Stimulated activated naive CD8-positive, alpha-beta T cell treated with anti-CD3 and anti-CD28 coated beads, Interleukin-15, Interleukin-2, amounts not matched to agents 100 U/mL and 50 U/mL, for 24 hours (primary cell): Measurements from ENCODE around the gene PRDX2.

Source experiments
- ATAC-seq: fragments of 150-1000 bp; cut with Tn5 transposase; one replicate; pipeline ENCODE4 v1.10.0; 2021
- DNase-seq: peaks from one replicate; pipeline ENCODE4 v3.0.0; 2021

PRDX2 gene

DNA sequence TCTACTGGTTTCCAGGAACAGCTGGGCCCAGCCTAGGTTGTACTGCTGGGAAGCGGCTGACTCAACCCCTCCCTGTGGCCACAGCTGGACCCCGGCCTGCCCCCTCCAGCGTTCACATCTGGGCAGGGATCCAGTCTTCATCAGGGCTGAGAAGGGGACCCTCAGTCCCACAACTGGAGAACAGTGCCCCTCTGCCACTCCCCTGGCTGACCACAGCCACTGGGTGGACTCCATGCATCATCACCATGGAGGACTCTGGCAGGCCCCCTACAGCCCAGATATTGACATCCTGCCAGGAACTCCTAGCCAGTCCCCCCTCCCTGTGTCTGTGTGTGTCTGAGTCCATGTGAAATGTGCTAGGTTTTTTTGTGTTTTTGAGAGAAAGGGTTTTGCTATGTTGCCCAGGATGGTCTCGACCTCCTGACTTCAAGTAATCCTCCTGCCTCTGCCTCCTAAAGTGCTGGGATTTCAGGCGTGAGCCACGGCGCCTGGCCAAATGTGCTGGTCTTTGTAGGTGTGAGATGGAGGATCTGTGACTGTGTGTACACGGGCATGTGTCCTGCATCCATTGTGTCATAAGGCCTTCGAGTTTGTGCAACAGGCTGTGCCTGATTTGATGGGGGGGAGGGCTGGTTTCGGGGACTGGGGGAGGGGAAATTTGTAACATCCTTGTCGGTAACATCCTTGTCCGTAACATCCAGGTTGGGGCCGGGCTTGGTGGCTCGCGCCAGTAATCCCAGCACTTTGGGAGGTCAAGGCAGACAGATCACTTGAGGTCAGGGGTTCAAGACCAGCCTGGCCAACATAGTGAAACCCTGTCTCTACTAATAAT lies 22.2 kb downstream of the PRDX2 start:
- DNase-seq: peak; percentile 38
- no peak for ATAC-seq

DNA sequence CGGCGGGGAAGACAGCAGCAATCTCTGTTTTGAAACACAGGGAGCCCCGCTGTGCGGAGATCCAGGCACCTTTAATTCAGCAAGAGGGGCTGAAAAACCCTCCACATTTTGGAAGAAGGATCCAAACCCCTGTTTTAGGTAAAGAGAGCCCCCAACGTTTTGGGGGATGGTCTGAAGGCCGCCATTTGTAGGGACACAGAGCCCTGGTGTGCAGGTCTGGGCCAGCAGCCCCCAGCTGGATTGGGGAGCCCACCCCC lies 22.8 kb downstream of the PRDX2 start:
- ATAC-seq: no peak
- DNase-seq: no peak

- DNase-seq: peak; percentile 66
- no peak for ATAC-seq
Observed at GRCh38 chr19:12778017-12778904, 23.3 kb downstream of the PRDX2 start.

GRCh38 chr19:12777217-12778016 lies 24.2 kb downstream of the PRDX2 start:
- ATAC-seq (peak; percentile 48), DNase-seq (peak; percentile 93)

- ATAC-seq (no peak), DNase-seq (peak; percentile 40)
Observed at GRCh38 chr19:12774588-12775555, 26.7 kb downstream of the PRDX2 start, which contains the start of gene HOOK2. Gene HOOK2, minus strand, starts transcription at chr19:12775552. Its CDS starts 103 bp downstream, at chr19:12775449.

GRCh38 chr19:12773571-12773970 lies 28.0 kb downstream of the PRDX2 start:
- no peak for ATAC-seq
- no peak for DNase-seq

DNA sequence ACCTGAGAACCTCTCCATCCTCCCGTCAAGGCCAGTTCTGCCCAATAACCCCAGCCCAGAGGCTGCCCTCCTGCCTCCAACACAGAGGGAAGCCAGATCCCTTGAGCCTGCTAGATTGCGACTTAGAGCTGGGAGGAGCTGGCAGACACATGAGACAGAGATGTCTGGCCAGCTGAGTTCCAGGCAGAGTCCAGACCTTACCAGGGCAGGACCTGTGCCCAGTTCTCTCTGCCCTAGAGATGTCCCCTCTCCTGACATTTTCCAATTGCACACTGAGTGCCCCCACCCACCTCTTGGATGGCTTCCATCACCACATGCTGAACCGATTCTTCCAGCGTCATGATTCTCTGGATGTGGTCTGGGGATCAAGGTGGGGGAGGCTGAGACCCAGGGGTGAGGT lies 29.3 kb downstream of the PRDX2 start:
- DNase-seq (no peak), ATAC-seq (no peak)

GRCh38 chr19:12770922-12771321 lies 30.7 kb downstream of the PRDX2 start:
- DNase-seq (no peak), ATAC-seq (no peak)

DNA sequence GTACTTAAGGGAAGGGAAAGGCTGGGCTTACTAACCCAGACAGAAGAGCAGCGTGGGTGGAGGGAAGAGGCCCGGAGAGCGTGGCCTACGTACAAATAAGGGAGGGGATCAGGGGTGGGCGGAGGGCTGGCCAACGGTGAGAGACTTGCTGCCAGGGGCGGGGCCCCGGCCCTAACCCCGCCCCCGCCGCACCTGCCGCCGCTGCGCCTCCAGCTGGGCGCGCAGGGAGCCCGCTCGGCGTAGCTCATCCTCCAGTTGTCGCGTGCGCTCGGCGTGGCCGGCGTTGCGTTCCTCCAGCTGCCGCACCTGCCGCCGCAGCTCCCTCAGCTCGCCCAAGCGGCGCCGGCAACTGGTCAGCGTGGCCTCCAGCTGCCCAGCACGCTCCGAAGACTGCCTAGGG lies 31.9 kb downstream of the PRDX2 start:
- peak; percentile 55 for DNase-seq
- ATAC-seq: peak; percentile 53

- ATAC-seq: no peak
- DNase-seq: no peak
Observed at GRCh38 chr19:12767666-12768065, 33.9 kb downstream of the PRDX2 start.

DNA sequence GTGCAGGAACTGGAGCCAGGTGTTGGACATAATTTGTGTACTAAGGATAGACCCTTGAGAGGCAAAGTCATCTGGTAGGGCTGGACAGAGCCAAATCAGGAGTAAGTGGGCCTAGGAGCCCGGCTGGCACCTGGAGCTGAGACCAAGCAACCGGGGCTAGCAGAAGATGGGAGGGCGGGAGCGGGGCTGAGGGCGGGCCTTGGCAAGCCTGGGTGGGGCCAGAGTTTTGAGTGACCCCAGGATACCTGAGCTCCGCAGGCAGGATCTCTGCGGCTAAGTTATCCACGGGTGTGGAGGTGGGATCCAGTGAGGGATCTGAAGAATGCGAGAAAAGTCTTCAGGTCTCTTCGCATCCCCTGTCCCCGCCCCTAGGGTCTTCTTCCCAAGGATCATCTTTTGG lies 34.5 kb downstream of the PRDX2 start:
- no peak for ATAC-seq
- DNase-seq: no peak

- ATAC-seq (no peak), DNase-seq (no peak)
Observed at GRCh38 chr19:12766051-12766521, 35.5 kb downstream of the PRDX2 start.

DNA sequence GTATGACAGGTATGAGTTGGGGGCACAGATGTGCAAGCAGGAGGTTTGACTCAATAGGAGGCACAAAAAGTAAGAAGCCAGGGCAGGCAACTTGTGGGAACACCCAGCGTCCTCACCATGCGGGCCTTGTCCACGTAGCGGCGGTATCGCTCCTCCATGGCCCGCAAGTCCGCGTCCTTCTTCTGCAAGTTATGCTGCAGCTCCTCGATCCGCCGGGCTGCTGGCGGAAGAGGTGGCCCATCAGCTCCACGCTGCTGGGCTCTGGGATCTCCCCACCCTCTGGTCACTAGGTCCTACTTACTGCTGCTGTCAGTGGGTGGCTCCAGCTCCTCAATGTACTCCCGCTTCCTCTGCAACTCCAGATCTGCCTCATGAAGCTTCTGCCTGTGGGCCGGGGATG lies 36.9 kb downstream of the PRDX2 start:
- ATAC-seq (no peak), DNase-seq (no peak)

- ATAC-seq: no peak
- DNase-seq: no peak
Observed at GRCh38 chr19:12763100-12763499, 38.5 kb downstream of the PRDX2 start.

DNA sequence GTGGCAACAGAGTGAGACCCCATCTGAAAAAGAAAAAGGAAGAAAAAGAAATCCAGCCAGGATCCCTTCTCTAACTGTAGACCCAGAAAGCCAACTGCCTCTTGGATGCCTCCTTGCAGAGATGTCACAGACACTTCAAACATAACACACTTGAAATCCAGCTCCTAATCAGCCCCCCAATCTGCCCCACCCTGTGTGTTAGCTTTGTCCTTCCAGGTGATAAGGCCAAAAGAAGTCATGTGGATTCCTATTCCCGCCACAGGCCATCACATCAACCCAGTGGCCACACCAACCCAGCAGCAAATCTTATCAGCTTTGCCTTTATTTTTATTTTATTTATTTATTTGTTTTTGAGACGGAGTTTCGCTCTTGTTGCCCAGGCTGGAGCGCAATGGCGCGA lies 41.9 kb downstream of the PRDX2 start:
- ATAC-seq (no peak), DNase-seq (no peak)

GRCh38 chr19:12757544-12758274 lies 43.9 kb downstream of the PRDX2 start:
- ATAC-seq (peak; percentile 77), DNase-seq (peak; percentile 81)

- DNase-seq: no peak
- no peak for ATAC-seq
Observed at GRCh38 chr19:12756150-12756883, 45.3 kb downstream of the PRDX2 start.

DNA sequence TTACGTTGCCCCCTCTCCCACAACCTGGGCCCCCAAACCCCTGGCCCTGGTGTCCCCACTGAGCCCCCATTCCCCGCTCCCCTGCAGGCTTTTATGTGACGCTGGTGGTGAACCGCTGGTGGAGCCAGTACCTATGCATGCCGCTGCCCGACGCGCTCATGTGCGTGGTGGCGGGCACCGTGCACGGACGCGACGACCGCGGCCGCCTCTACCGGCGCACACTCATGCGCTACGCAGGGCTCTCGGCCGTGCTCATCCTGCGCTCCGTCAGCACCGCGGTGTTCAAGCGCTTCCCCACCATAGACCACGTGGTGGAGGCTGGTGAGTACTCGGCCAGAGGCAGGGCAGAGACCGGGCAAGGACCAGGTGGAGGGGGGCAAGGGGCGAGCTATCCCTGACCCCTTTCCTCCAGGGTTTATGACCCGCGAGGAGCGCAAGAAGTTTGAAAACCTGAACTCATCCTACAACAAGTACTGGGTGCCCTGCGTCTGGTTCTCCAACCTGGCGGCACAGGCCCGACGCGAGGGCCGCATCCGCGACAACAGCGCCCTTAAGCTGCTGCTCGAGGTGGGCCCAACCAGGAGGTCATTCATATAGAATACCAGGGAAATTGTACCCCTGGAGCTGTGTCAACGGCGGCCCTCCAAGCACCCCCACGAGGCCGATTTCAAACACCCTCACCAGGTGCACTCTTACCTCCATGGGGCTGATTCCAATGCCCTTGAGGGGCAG lies 47.0 kb downstream of the PRDX2 start:
- no peak for ATAC-seq

More for the DNA sequence above, 47.0 kb downstream of the PRDX2 start:
- DNase-seq: no peak
